ENCODE data around the gene NUP98. TPM values are rescaled to one million over a fixed set of nuclear protein-coding genes. Genes with fewer than 3 reads are reported as not detected.

The NUP98 gene
- total and polyA plus RNA-seq, 10 of the 15 experiments (the other 5 are each of a cell fraction or from before 2014, with no cell fraction given), result 21.7 to 108 (median 78.9) TPM

DNA sequence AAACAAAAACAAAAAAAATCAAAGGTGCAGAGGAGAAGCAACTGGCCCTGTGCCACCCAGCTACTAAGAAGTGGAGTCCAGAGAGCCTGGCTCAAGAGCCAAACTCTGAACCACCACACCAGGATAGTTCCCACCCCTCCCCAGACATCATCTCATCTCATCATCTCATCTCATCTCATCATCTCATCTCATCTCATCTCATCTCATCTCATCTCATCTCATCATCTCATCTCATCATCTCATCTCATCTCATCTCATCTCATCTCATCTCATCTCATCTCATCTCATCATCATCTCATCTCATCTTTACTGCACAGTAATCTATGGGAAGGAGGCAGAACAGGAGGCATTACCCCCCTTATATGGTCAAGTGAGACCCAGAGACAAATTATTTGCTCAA lies 134.5 kb downstream of the NUP98 start:
- intact Hi-C loops (cut with micrococcal nuclease; ENCODE audit: unreplicated experiment), result no loop called here
- peaks cover 2 to 4% of the 10 kb centered on the region in 2 experiments; a peak in 2 of 4 replicates for H3K36me3 ChIP-seq (ENCODE audit: control insufficient read depth in 2 of 2, insufficient read depth in 2 of 2, low read length in 1 of 2)
- DNase-seq (ENCODE audit: low read depth, low spot score) (no peak), FAIRE-seq (no peak), ATAC-seq (no peak)
- H4K20me1 ChIP-seq (ENCODE audit: control insufficient read depth, insufficient read depth), result no peaks in the 10 kb centered on the region
- ChIA-PET SMC1A (ENCODE audit: uncharacterized antibody, unreplicated experiment) (no interaction called here), CTCF (no interaction called here), POLR2A (no interaction called here), RAD21 (ENCODE audit: unreplicated experiment) (no interaction called here)
- no peak overlapping the region for H3K27ac ChIP-seq (ENCODE audit: control insufficient read depth, insufficient read depth)
- in situ Hi-C loops (cut with MboI), result no loop called here
- no TSS peak for BruUV-seq (replicated peaks)
- H3K79me2 ChIP-seq (ENCODE audit: control insufficient read depth, insufficient read depth, low read length), result no peaks in the 10 kb centered on the region
- no peaks in the 10 kb centered on the region for H3K4me1 ChIP-seq (ENCODE audit: control insufficient read depth, insufficient read depth, low read length)
- H3K27me3 ChIP-seq (replicated peaks in 1 of 2; ENCODE audit: control insufficient read depth in 2 of 2, insufficient read depth in 2 of 2, low read length in 1 of 2), result no peaks in the 10 kb centered on the region
- no peak for TF ChIP-seq JUNB (IDR thresholded peaks at IDR 0.05)
- no peak for TF ChIP-seq MEF2A (IDR thresholded peaks at IDR 0.05; ENCODE audit: insufficient read depth, low read depth, low read length)
- H3K9me3 ChIP-seq (replicated peaks; ENCODE audit: control insufficient read depth, insufficient read depth, low read length), result no peaks in the 10 kb centered on the region
- H3K4me3 ChIP-seq, result no peak overlapping the region
- no peak overlapping the region for H3K4me2 ChIP-seq (ENCODE audit: control insufficient read depth, insufficient read depth)
- no peak overlapping the region for H2AFZ ChIP-seq (ENCODE audit: control insufficient read depth, low read depth, low read length)
- H3K9ac ChIP-seq (ENCODE audit: control insufficient read depth, insufficient read depth, low read length), result no peak overlapping the region

- 14% methylated on average over 2 of the region's 2 CpGs for WGBS (ENCODE audit: insufficient coverage, insufficient replicate concordance, low lambda C conversion rate, missing lambda C conversion rate)
- no peak for TF ChIP-seq SRF (IDR thresholded peaks at IDR 0.05; ENCODE audit: low read depth in 2 of 2, low read length in 2 of 2)
- no peak for TF ChIP-seq POLR2A (IDR thresholded peaks at IDR 0.05; ENCODE audit: low read depth, low read length)
- no peak for TF ChIP-seq BMI1 (IDR thresholded peaks at IDR 0.05; ENCODE audit: borderline replicate concordance)
- TF ChIP-seq, protein P1, sequence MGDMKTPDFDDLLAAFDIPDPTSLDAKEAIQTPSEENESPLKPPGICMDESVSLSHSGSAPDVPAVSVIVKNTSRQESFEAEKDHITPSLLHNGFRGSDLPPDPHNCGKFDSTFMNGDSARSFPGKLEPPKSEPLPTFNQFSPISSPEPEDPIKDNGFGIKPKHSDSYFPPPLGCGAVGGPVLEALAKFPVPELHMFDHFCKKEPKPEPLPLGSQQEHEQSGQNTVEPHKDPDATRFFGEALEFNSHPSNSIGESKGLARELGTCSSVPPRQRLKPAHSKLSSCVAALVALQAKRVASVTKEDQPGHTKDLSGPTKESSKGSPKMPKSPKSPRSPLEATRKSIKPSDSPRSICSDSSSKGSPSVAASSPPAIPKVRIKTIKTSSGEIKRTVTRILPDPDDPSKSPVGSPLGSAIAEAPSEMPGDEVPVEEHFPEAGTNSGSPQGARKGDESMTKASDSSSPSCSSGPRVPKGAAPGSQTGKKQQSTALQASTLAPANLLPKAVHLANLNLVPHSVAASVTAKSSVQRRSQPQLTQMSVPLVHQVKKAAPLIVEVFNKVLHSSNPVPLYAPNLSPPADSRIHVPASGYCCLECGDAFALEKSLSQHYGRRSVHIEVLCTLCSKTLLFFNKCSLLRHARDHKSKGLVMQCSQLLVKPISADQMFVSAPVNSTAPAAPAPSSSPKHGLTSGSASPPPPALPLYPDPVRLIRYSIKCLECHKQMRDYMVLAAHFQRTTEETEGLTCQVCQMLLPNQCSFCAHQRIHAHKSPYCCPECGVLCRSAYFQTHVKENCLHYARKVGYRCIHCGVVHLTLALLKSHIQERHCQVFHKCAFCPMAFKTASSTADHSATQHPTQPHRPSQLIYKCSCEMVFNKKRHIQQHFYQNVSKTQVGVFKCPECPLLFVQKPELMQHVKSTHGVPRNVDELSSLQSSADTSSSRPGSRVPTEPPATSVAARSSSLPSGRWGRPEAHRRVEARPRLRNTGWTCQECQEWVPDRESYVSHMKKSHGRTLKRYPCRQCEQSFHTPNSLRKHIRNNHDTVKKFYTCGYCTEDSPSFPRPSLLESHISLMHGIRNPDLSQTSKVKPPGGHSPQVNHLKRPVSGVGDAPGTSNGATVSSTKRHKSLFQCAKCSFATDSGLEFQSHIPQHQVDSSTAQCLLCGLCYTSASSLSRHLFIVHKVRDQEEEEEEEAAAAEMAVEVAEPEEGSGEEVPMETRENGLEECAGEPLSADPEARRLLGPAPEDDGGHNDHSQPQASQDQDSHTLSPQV (IDR thresholded peaks at IDR 0.05), result no peak
- no peak for TF ChIP-seq RAD21 (IDR thresholded peaks at IDR 0.05; ENCODE audit: insufficient read depth, low read depth, low read length)
- no peak for TF ChIP-seq ZBED1 (IDR thresholded peaks at IDR 0.05; ENCODE audit: borderline replicate concordance)
- TF ChIP-seq GABPA (IDR thresholded peaks at IDR 0.05; ENCODE audit: low read depth), result no peak
- TF ChIP-seq PRDM15 (CRISPR knock-in tag; IDR thresholded peaks at IDR 0.05), result no peak
- no peak for TF ChIP-seq PML (IDR thresholded peaks at IDR 0.05; ENCODE audit: low read length)
- no peak for TF ChIP-seq ZZZ3 (IDR thresholded peaks at IDR 0.05; ENCODE audit: control insufficient read depth, insufficient read length, low read depth)
- TF ChIP-seq FOS (IDR thresholded peaks at IDR 0.05; ENCODE audit: borderline replicate concordance, extremely low read depth, insufficient read length), result no peak
These were observed 136.4 kb downstream of the NUP98 start for GRCh38 chr11:3660960-3661359.

More at GRCh38 chr11:3660960-3661359, 136.4 kb downstream of the NUP98 start:
- no peaks in the 10 kb centered on the region for H3K9me3 ChIP-seq (replicated peaks; ENCODE audit: control insufficient read depth, insufficient read depth, low read length)
- H3K36me3 ChIP-seq (ENCODE audit: control insufficient read depth in 2 of 2, insufficient read depth in 2 of 2, low read length in 1 of 2), result peaks cover 0 to 4% of the 10 kb centered on the region in 2 experiments; a peak in 1 of 4 replicates
- DNase-seq (ENCODE audit: low read depth, low spot score) (no peak), FAIRE-seq (no peak), ATAC-seq (no peak)
- no TSS peak for BruUV-seq (replicated peaks)
- POLR2A ChIA-PET, result no interaction called here
- intact Hi-C loops (cut with micrococcal nuclease; ENCODE audit: unreplicated experiment), result no loop called here
- no peaks in the 10 kb centered on the region for H3K4me1 ChIP-seq (ENCODE audit: control insufficient read depth, insufficient read depth, low read length)
- no peak overlapping the region for H3K9ac ChIP-seq (ENCODE audit: control insufficient read depth, insufficient read depth, low read length)
- in situ Hi-C loops (cut with MboI), result no loop called here
- H4K20me1 ChIP-seq (ENCODE audit: control insufficient read depth, insufficient read depth), result no peaks in the 10 kb centered on the region
- no peaks in the 10 kb centered on the region for H3K79me2 ChIP-seq (ENCODE audit: control insufficient read depth, insufficient read depth, low read length)
- SMC1A ChIA-PET (ENCODE audit: uncharacterized antibody, unreplicated experiment), result no interaction called here
- no peaks in the 10 kb centered on the region for H3K27me3 ChIP-seq (replicated peaks in 1 of 2; ENCODE audit: control insufficient read depth in 2 of 2, insufficient read depth in 2 of 2, low read length in 1 of 2)
- H3K27ac ChIP-seq (ENCODE audit: control insufficient read depth, insufficient read depth), result no peak overlapping the region
- no peak overlapping the region for H3K4me3 ChIP-seq
- RAD21 ChIA-PET (ENCODE audit: unreplicated experiment), result no interaction called here
- CTCF ChIA-PET, result no interaction called here
- H3K4me2 ChIP-seq (ENCODE audit: control insufficient read depth, insufficient read depth), result no peak overlapping the region
- H2AFZ ChIP-seq (ENCODE audit: control insufficient read depth, low read depth, low read length), result no peak overlapping the region

Data from GM12878 (cell line).